BE2C (cell line): ENCODE data around the gene NBAS.

Experiments
- DNase-seq: peaks from one replicate; pipeline ENCODE4 v3.0.0-alpha.2; 2020
- H3K27me3 ChIP-seq: fragments of 250-450 bp; sonication (Bioruptor Pico); 2 replicates; pipeline ENCODE4 v1.5.1; 2020; ENCODE audit warnings: mild to moderate bottlenecking
- H3K36me3 ChIP-seq: fragments of 250-450 bp; sonication (Bioruptor Pico); 2 replicates; pipeline ENCODE4 v1.5.1; 2020; ENCODE audit warnings: mild to moderate bottlenecking
- H3K4me1 ChIP-seq: fragments of 250-450 bp; sonication (Bioruptor Pico); 2 replicates; pipeline ENCODE4 v1.5.1; 2020
- H3K4me3 ChIP-seq: 2 replicates; pipeline ENCODE4 v1.5.1; 2011; ENCODE audit warnings: low read depth, low read length
- H3K9me3 ChIP-seq: fragments of 250-450 bp; sonication (Bioruptor Pico); 2 replicates; pipeline ENCODE4 v1.5.1; 2020
- TF ChIP-seq, protein P1 (sequence below): IDR thresholded peaks from 2 replicates; pipeline ENCODE4 v1.5.1; 2012; ENCODE audit warnings: mild to moderate bottlenecking, low read depth, low read length

Gene NBAS

GRCh38 chr2:15584767-15585469 lies 23.8 kb upstream of the NBAS start:
- TF ChIP-seq, protein P1, sequence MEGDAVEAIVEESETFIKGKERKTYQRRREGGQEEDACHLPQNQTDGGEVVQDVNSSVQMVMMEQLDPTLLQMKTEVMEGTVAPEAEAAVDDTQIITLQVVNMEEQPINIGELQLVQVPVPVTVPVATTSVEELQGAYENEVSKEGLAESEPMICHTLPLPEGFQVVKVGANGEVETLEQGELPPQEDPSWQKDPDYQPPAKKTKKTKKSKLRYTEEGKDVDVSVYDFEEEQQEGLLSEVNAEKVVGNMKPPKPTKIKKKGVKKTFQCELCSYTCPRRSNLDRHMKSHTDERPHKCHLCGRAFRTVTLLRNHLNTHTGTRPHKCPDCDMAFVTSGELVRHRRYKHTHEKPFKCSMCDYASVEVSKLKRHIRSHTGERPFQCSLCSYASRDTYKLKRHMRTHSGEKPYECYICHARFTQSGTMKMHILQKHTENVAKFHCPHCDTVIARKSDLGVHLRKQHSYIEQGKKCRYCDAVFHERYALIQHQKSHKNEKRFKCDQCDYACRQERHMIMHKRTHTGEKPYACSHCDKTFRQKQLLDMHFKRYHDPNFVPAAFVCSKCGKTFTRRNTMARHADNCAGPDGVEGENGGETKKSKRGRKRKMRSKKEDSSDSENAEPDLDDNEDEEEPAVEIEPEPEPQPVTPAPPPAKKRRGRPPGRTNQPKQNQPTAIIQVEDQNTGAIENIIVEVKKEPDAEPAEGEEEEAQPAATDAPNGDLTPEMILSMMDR: no peak
- Histone ChIP-seq H3K4me1 (no peaks in the 10 kb centered on the region), H3K27me3 (no peaks in the 10 kb centered on the region), H3K9me3 (no peaks in the 10 kb centered on the region), H3K36me3 (no peaks in the 10 kb centered on the region), H3K4me3 (no peak overlapping the region)
- no peak for DNase-seq

GRCh38 chr2:15584316-15584715 lies 23.2 kb upstream of the NBAS start:
- Histone ChIP-seq H3K4me1 (no peaks in the 10 kb centered on the region; the same call in 1 of the 2 replicates), H3K36me3 (no peaks in the 10 kb centered on the region), H3K4me3 (no peak overlapping the region), H3K9me3 (no peaks in the 10 kb centered on the region), H3K27me3 (no peaks in the 10 kb centered on the region)
- no peak for DNase-seq
- TF ChIP-seq, protein P1: no peak

DNA sequence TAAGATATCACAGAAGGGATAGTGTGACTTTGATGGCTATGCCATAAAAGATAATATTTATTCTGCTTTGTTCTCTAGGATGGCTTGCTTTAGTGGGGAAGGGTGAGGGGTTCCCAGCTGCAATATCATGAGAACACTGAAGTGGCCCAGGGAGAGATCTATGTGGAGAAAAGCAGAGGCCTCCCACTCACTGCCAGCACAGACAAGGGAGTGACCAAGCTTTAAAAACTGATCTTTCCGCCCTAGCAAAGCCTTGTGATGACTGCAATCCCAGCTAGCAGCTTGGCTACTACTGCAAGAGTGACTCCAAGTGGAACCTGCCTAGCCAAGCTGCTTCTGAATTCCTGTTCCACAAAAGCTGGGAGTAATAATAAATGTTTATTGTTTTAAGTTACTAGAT lies 22.7 kb upstream of the NBAS start:
- TF ChIP-seq, protein P1: no peak
- Histone ChIP-seq H3K9me3 (no peaks in the 10 kb centered on the region), H3K27me3 (no peaks in the 10 kb centered on the region), H3K36me3 (no peaks in the 10 kb centered on the region), H3K4me1 (no peaks in the 10 kb centered on the region; the same call in 1 of the 2 replicates), H3K4me3 (no peak overlapping the region)
- no peak for DNase-seq

GRCh38 chr2:15582710-15583357 lies 21.7 kb upstream of the NBAS start:
- TF ChIP-seq, protein P1: no peak
- Histone ChIP-seq H3K4me3 (no peak overlapping the region), H3K27me3 (no peaks in the 10 kb centered on the region), H3K9me3 (no peaks in the 10 kb centered on the region), H3K36me3 (no peaks in the 10 kb centered on the region), H3K4me1 (no peaks in the 10 kb centered on the region; the same call in 1 of the 2 replicates)
- DNase-seq: no peak

- no peaks in the 10 kb centered on the region; the same call in 1 of the 2 replicates for H3K4me1 ChIP-seq
- no peaks in the 10 kb centered on the region for H3K27me3 ChIP-seq
- H3K36me3 ChIP-seq: no peaks in the 10 kb centered on the region
- H3K9me3 ChIP-seq: no peaks in the 10 kb centered on the region
- DNase-seq: no peak
- no peak overlapping the region for H3K4me3 ChIP-seq
- TF ChIP-seq, protein P1: no peak
Observed at GRCh38 chr2:15580451-15580850, 19.3 kb upstream of the NBAS start.

GRCh38 chr2:15579641-15580040 lies 18.5 kb upstream of the NBAS start:
- TF ChIP-seq, protein P1: no peak

More at GRCh38 chr2:15579641-15580040, 18.5 kb upstream of the NBAS start:
- Histone ChIP-seq H3K9me3 (no peaks in the 10 kb centered on the region), H3K4me1 (no peaks in the 10 kb centered on the region; the same call in 1 of the 2 replicates), H3K27me3 (no peaks in the 10 kb centered on the region), H3K4me3 (no peak overlapping the region), H3K36me3 (no peaks in the 10 kb centered on the region)
- no peak for DNase-seq
